K562 (cell line): ENCODE data around the gene GADD45B. TPM values are rescaled to one million over a fixed set of nuclear protein-coding genes. Genes with fewer than 3 reads are reported as not detected.

Experiments used
- ATAC-seq: fragments of 200-7000 bp; cut with Tn5 transposase; 3 replicates; pipeline ENCODE4 v1.9.1; 2020; ENCODE audit warnings: moderate library complexity
- BruUV-seq: library from RNA; stranded (reverse); fragments of 400-500 nt; replicated peaks from 2 replicates; lab custom pipeline; 2021; lab: Mats Ljungman, UMichigan
- CTCF ChIA-PET: fragments of 300-600 bp; formaldehyde crosslinking; extraction: SDS; loops from one replicate; lab custom pipeline; 2021; ENCODE audit warnings: low intra/inter-chr PET ratio; lab: Yijun Ruan, JAX
- POLR2A ChIA-PET: fragments of 300-600, 350-650 bp; sonication (Branson Sonifier 250); formaldehyde crosslinking; extraction: SDS; loops from one replicate; lab custom pipeline; 2021; ENCODE audit warnings: antibody characterized with exemption, inconsistent platforms; lab: Yijun Ruan, JAX
- DNase-seq, 4 experiments: peaks; one replicate each; pipeline versions ENCODE4 v3.0.0 to v3.0.0-alpha.2; 2011 to 2018; ENCODE audit warnings: low spot score in 3 of 4, mixed read lengths in 3 of 4; ENCODE audit errors: extremely low read depth in 1 of 4
- FAIRE-seq: peaks from 2 replicates; lab custom pipeline; 2011; peaks lifted over from hg19 to GRCh38; lab: Jason Lieb, UNC
- H2AFZ ChIP-seq: 2 replicates; pipeline ENCODE4 v1.6.0; 2011; ENCODE audit warnings: low read depth, low read length, control low read depth, inconsistent platforms
- H3K27ac ChIP-seq: fragments of 200-600 bp; 3 replicates; pipeline ENCODE4 v1.8.0; 2011; ENCODE audit warnings: low read depth, mild to moderate bottlenecking, control low read depth, inconsistent platforms, low read length, moderate library complexity, mixed read lengths; ENCODE audit errors: extremely low read depth
- H3K27me3 ChIP-seq, 2 experiments: fragments of 300-600 bp in 1 of 2; 2 replicates in 1 of 2; 3 replicates in 1 of 2; pipeline versions ENCODE4 v1.6.0 to v1.8.0; 2011; ENCODE audit warnings: inconsistent platforms in 2 of 2, low read length in 2 of 2, mild to moderate bottlenecking in 1 of 2, mixed read lengths in 1 of 2, moderate library complexity in 1 of 2; ENCODE audit not compliant: control insufficient read depth in 2 of 2, insufficient read depth in 2 of 2
- H3K36me3 ChIP-seq: fragments of 300-600 bp; 3 replicates; pipeline ENCODE4 v1.8.0; 2011; ENCODE audit warnings: mild to moderate bottlenecking, low read length, inconsistent platforms; ENCODE audit not compliant: control insufficient read depth, insufficient read depth
- H3K4me1 ChIP-seq, 2 experiments: fragments of 200-600 bp in 1 of 2; replicated peaks in 1 of 2; 2 replicates in 1 of 2; 3 replicates in 1 of 2; pipeline versions ENCODE4 v1.5.1 to v1.8.0; 2011; ENCODE audit warnings: inconsistent platforms in 2 of 2, low read length in 2 of 2, mild to moderate bottlenecking in 1 of 2, mixed read lengths in 1 of 2, moderate library complexity in 1 of 2; ENCODE audit not compliant: control insufficient read depth in 2 of 2, insufficient read depth in 2 of 2
- H3K4me2 ChIP-seq: 2 replicates; pipeline ENCODE4 v1.6.1; 2011; ENCODE audit warnings: low read length, control low read depth, inconsistent platforms, mixed read lengths; ENCODE audit not compliant: insufficient read depth
- H3K4me3 ChIP-seq: fragments of 200-600 bp; sonication (generic), shearing (Covaris generic); 2 replicates; pipeline ENCODE4 v1.5.1; 2016; ENCODE audit warnings: control low read depth, inconsistent platforms
- H3K79me2 ChIP-seq: fragments of 200-600 bp; 3 replicates; pipeline ENCODE4 v1.8.0; 2011; ENCODE audit warnings: low read length, inconsistent platforms; ENCODE audit not compliant: control insufficient read depth, insufficient read depth
- H3K9ac ChIP-seq, 2 experiments: 2 replicates each; pipeline versions ENCODE4 v1.6.0 to v1.6.1; 2011; ENCODE audit warnings: low read depth in 2 of 2, low read length in 2 of 2, control low read depth in 1 of 2, inconsistent platforms in 1 of 2, mild to moderate bottlenecking in 1 of 2, mixed read lengths in 1 of 2; ENCODE audit not compliant: insufficient read depth in 1 of 2
- H3K9me1 ChIP-seq: one replicate; pipeline ENCODE4 v1.6.0; 2011; ENCODE audit warnings: inconsistent platforms, mild to moderate bottlenecking, low read length, moderate library complexity; ENCODE audit not compliant: control insufficient read depth, insufficient read depth
- H3K9me3 ChIP-seq: replicated peaks from 2 replicates; pipeline ENCODE4 v1.5.1; 2011; ENCODE audit warnings: low read depth, low read length, inconsistent platforms; ENCODE audit not compliant: control insufficient read depth, insufficient read depth
- H4K20me1 ChIP-seq: replicated peaks from 2 replicates; pipeline ENCODE4 v1.6.1; 2011; ENCODE audit warnings: low read length, inconsistent platforms, mixed read lengths; ENCODE audit not compliant: control insufficient read depth, insufficient read depth
- GATA2 ChIP-seq: sonication (generic); formaldehyde crosslinking; IDR thresholded peaks from 2 replicates; pipeline ENCODE4 v1.4.0; 2020; ENCODE audit warnings: mild to moderate bottlenecking, missing genetic modification reagents
- POLR2G ChIP-seq: fragments of 200-400 bp; formaldehyde crosslinking; IDR thresholded peaks from 2 replicates; pipeline ENCODE4 v1.6.1; 2017; ENCODE audit warnings: low read depth, mild to moderate bottlenecking, antibody characterized with exemption, low read length, moderate library complexity
- RBM22 ChIP-seq: fragments of 200-400 bp; formaldehyde crosslinking; IDR thresholded peaks from 2 replicates; pipeline ENCODE4 v1.6.1; 2018; ENCODE audit warnings: low read length, low read depth; ENCODE audit not compliant: poor library complexity, severe bottlenecking
- ZBTB11 ChIP-seq, 3 experiments: fragments of 200-800 bp in 1 of 3; fragments of 250-450 bp in 1 of 3; fragments of 450-650 bp in 1 of 3; sonication (Bioruptor Pico) in 1 of 3; sonication (Bioruptor generic) in 1 of 3; formaldehyde crosslinking in 1 of 3; IDR thresholded peaks; 2 replicates each; pipeline versions ENCODE4 v1.6.1 to v1.8.0; 2016 to 2022; ENCODE audit warnings: mild to moderate bottlenecking in 2 of 3, missing genetic modification characterization in 2 of 3, missing compliant biosample characterization in 1 of 3, moderate library complexity in 1 of 3
- ZNF174 ChIP-seq: fragments of 250-450 bp; sonication (Bioruptor Pico); IDR thresholded peaks from 2 replicates; pipeline ENCODE4 v1.4.0; 2020; ENCODE audit warnings: mild to moderate bottlenecking
- WGBS: fragments of 100-300 bp; shearing (Covaris generic); methylation state at CpG from one replicate; pipeline ENCODE4 v1.1.6; 2016; ENCODE audit warnings: low coverage, mixed read lengths; ENCODE audit not compliant: insufficient coverage; ENCODE audit errors: missing lambda C conversion rate; 5-methylcytosine and 5-hydroxymethylcytosine counted together
- in situ Hi-C: fragments of 300-500 bp; cut with MboI; formaldehyde crosslinking; loops from 4 replicates; pipeline ENCODE4 v1.15.0; 2018; ENCODE audit warnings: inconsistent platforms, mixed read lengths
- intact Hi-C: fragments of 100-400 bp; cut with micrococcal nuclease; formaldehyde crosslinking; loops from 2 replicates; pipeline ENCODE4 v1.14.2; 2022
- polyA plus RNA-seq, 8 experiments: library from polyadenylated mRNA; depleted of rRNA in 4 of 8; stranded (reverse) in 5 of 8; unstranded in 3 of 8; fragments of >200 nt; fragmentation: Nextera tagmentation in 2 of 8; fragmentation: Illumina TruSeq in 1 of 8; extraction: Ambion mirVana in 2 of 8; extraction: Trizol in 1 of 8; gene quantifications; 2 replicates each; pipeline versions ENCODE4 v1.2.1 to v1.2.3, GENCODE V29; 2011 to 2014; ENCODE audit warnings: inconsistent platforms in 1 of 8, missing spikeins in 1 of 8
- total RNA-seq, 7 experiments: library from RNA; depleted of rRNA in 6 of 7; stranded (reverse); fragments of >200 nt in 6 of 7; fragmentation: Illumina TruSeq in 2 of 7; extraction: Trizol in 2 of 7; gene quantifications; 2 replicates each; pipeline versions ENCODE4 v1.2.1 to v1.2.3, GENCODE V29; 2011 to 2021; ENCODE audit warnings: low replicate concordance in 1 of 7

GADD45B gene
- total and polyA plus RNA-seq, 9 of the 15 experiments (the other 6 are each of a cell fraction or from before 2014, with no cell fraction given) = 0.06 to 4.1 (median 2.1) TPM

- no peak for TF ChIP-seq GATA2 (CRISPR knock-in tag)
- peak; percentile 46 for TF ChIP-seq POLR2G
- TF ChIP-seq RBM22 = no peak
- no peak for TF ChIP-seq ZNF174 (CRISPR knock-in tag)
- no TSS peak for BruUV-seq
- Histone ChIP-seq H3K27me3 (no peaks in the 10 kb centered on the region), H3K36me3 (peaks cover 76% of the 10 kb centered on the region; the same call in 1 of the 3 replicates), H3K4me3 (no peak overlapping the region), H3K9ac (0 out of 4 replicates have a peak overlapping the region, but pooled peaks of 1 of the 2 experiments have one; percentile 17), H2AFZ (no peak overlapping the region), H3K9me1 (no peaks in the 10 kb centered on the region), H3K27ac (no peak overlapping the region), H4K20me1 (peaks cover 4% of the 10 kb centered on the region; the same call in 1 of the 2 replicates), H3K4me1 (peaks cover 0 to 21% of the 10 kb centered on the region in 2 experiments; a peak in 1 of 5 replicates), H3K79me2 (peaks cover 8% of the 10 kb centered on the region), H3K9me3 (no peaks in the 10 kb centered on the region), H3K4me2 (no peak overlapping the region)
- intact Hi-C loops = no loop called here
- ChIA-PET POLR2A (interaction anchor here (1.0 to 1.5 kb wide), 3 partner anchors 7 to 21 kb away, joined by 3 to 4 read pairs (median 4); no protein-coding TSS in a partner anchor), CTCF (no interaction called here)
- ATAC-seq (no peak), FAIRE-seq (no peak), DNase-seq (no peak)
- in situ Hi-C loops = no loop called here
- WGBS = 100% methylated on average over 6 of the region's 15 CpGs
Measured at GRCh38 chr19:2436926-2437325, 39.0 kb upstream of the GADD45B start.

GRCh38 chr19:2438178-2438577, 37.7 kb upstream of the GADD45B start:
- Histone ChIP-seq H3K4me2 (no peak overlapping the region), H3K79me2 (peaks cover 14% of the 10 kb centered on the region), H3K9me3 (no peaks in the 10 kb centered on the region), H4K20me1 (peaks cover 4% of the 10 kb centered on the region; the same call in 1 of the 2 replicates), H3K4me3 (no peak overlapping the region), H3K36me3 (peaks cover 80% of the 10 kb centered on the region; the same call in 1 of the 3 replicates), H3K9ac (no peak overlapping the region; a peak in 1 of 4 replicates), H3K4me1 (peaks cover 0 to 18% of the 10 kb centered on the region in 2 experiments; a peak in 1 of 5 replicates), H3K27me3 (no peaks in the 10 kb centered on the region), H3K27ac (no peak overlapping the region), H2AFZ (no peak overlapping the region), H3K9me1 (no peaks in the 10 kb centered on the region)
- BruUV-seq = no TSS peak
- DNase-seq = no peak
- ChIA-PET POLR2A (interaction anchor here (0.6 to 2.3 kb wide), 9 partner anchors 8 to 200 kb away, joined by 3 to 13 read pairs (median 4); partner anchors contain the start of genes GADD45B, LMNB2 and TIMM13), CTCF (no interaction called here)
- 97% methylated on average over 5 of the region's 20 CpGs for WGBS
- no peak for FAIRE-seq
- no peak for ATAC-seq
- TF ChIP-seq POLR2G (peak; percentile 53; the same call in 1 of the 2 replicates), ZBTB11 (CRISPR knock-in tag; IDR thresholded peaks at IDR 0.05) (no peak)
- intact Hi-C loops (no loop called here), in situ Hi-C loops (no loop called here)
